GM13977 (cell line): ENCODE results near the gene POLA1.
A peak's percentile ranks its signal among the peaks of the same experiment; 100 is the strongest.
"Not testable (repeated sequence)": the region's sequence is repeated elsewhere in the genome, so short reads cannot be mapped to it uniquely, and the experiment has no call there.

Source experiments
- DNase-seq: peaks from one replicate; pipeline ENCODE4 v3.0.0; 2012; ENCODE audit warnings: low spot score
- CTCF ChIP-seq: IDR thresholded peaks from 2 replicates; pipeline ENCODE4 v1.5.1; 2012; ENCODE audit warnings: mild to moderate bottlenecking, control low read depth; ENCODE audit not compliant: insufficient read depth; ENCODE audit errors: extremely low read depth, missing control alignments
- in situ Hi-C: fragments of 300-500 bp; cut with MboI; formaldehyde crosslinking; loops from one replicate; pipeline ENCODE4 v1.12.0; 2022; ENCODE audit warnings: low sequenced_read_pairs, low pct_unique_long_range_greater_than_20kb, mixed read lengths, inconsistent platforms; ENCODE audit not compliant: unreplicated experiment

POLA1 gene

GRCh38 chrX:24693453-24694202 lies at the start of gene POLA1:
Gene POLA1, plus strand, starts transcription at chrX:24693918. Its CDS starts 44 bp downstream, at chrX:24693962.
- TF ChIP-seq CTCF: no peak
- in situ Hi-C loops: no loop called here

GRCh38 chrX:24646006-24646405 lies 47.7 kb upstream of the POLA1 start:
- no peak for DNase-seq
- no peak for TF ChIP-seq CTCF
- in situ Hi-C loops: no loop called here

More at GRCh38 chrX:24693453-24694202, at the start of gene POLA1:
- peak; percentile 82 for DNase-seq

DNA sequence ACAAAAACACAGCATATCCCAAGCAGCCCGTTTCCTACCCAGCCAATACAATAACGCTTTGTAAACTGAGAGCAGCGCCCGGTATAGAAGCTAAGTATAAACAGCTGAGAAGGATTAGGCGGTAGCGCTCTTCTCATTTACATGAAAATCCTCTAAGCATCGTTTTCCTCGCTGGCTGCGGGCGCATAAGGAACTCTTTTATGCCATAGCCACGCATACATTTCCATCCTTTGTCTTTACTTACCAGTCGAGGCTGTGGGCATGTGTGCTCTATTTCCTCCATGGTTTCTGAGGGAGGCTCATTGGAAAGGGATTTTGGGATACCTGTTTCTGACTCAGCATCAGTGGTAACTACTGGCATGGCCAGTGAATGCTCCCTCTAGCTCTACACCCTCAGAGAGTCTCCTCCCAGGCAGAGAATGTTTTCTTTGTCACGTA lies 47.0 kb upstream of the POLA1 start:
- in situ Hi-C loops: no loop called here
- no peak for DNase-seq
- no peak for TF ChIP-seq CTCF

GRCh38 chrX:24647257-24648058 lies 46.3 kb upstream of the POLA1 start, which contains the start of gene PCYT1B:
Gene PCYT1B, minus strand, starts transcription at chrX:24647347. Its CDS starts 242 bp downstream, at chrX:24647105.
- in situ Hi-C loops: no loop called here
- TF ChIP-seq CTCF: no peak
- DNase-seq: no peak

- TF ChIP-seq CTCF: no peak
- no peak for DNase-seq
- in situ Hi-C loops: no loop called here
Observed at GRCh38 chrX:24648495-24648894, 45.2 kb upstream of the POLA1 start.

DNA sequence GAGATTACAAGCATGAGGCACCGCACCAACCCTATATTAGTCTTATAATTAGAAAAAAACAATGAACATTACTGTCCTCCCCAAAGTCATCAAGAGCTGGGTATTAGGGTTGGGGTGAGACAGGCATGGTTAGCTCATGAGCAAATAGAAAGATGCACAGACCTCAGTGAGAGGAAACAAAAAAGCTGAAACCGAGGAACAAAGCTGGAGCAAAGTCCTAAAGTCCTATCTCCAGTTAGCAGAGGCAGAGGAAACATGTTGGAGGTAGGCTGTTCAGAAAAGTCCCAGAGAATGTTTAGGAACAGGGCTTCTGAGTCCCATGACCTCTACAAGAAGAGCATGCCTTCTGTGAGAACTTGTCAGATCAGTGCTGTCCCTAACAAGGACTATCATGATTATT lies 41.9 kb upstream of the POLA1 start:
- in situ Hi-C loops: no loop called here
- DNase-seq: no peak
- TF ChIP-seq CTCF: no peak

- DNase-seq, in situ Hi-C loops: not testable (repeated sequence)
Observed at GRCh38 chrX:24655679-24656078, 38.0 kb upstream of the POLA1 start.
